Activated CD4-positive, alpha-beta T cell treated with anti-CD3 and anti-CD28 coated beads for 4 hours (primary cell): ENCODE results near the gene TPRA1.

ENCODE experiments used
- DNase-seq, 2 donors: peaks; one replicate each; pipeline ENCODE4 v3.0.0-alpha.2; 2020

Gene TPRA1

GRCh38 chr3:127590593-127591465 lies at the start of gene TPRA1:
TPRA1 (minus strand) TSS chr3:127590733; CDS start chr3:127580146, 10,587 bp downstream.
- peak; percentile 80 to 82 for DNase-seq

- no peak for DNase-seq
These were observed 49.5 kb upstream of the TPRA1 start for GRCh38 chr3:127640042-127640355.

GRCh38 chr3:127639173-127640041 lies 48.9 kb upstream of the TPRA1 start:
- no peak for DNase-seq

GRCh38 chr3:127637971-127638370 lies 47.4 kb upstream of the TPRA1 start:
- DNase-seq = no peak

- no peak for DNase-seq
These were observed 47.0 kb upstream of the TPRA1 start for GRCh38 chr3:127637546-127637945.

GRCh38 chr3:127634653-127635052 lies 44.1 kb upstream of the TPRA1 start:
- no peak for DNase-seq

- no peak for DNase-seq
These were observed 41.7 kb upstream of the TPRA1 start for GRCh38 chr3:127632035-127632820.

GRCh38 chr3:127630811-127631714 lies 40.5 kb upstream of the TPRA1 start:
- DNase-seq = no peak

GRCh38 chr3:127629467-127630403 lies 39.2 kb upstream of the TPRA1 start:
- DNase-seq = peak; percentile 65 to 71

GRCh38 chr3:127628788-127629466 lies 38.4 kb upstream of the TPRA1 start, which contains the start of gene PODXL2:
PODXL2 (plus strand) TSS chr3:127629185; CDS start chr3:127629220, 35 bp downstream.
- peak; percentile 29 to 30 for DNase-seq

- no peak for DNase-seq
These were observed 37.9 kb upstream of the TPRA1 start for GRCh38 chr3:127628426-127628787.

GRCh38 chr3:127625821-127626220 lies 35.3 kb upstream of the TPRA1 start:
- no peak for DNase-seq

GRCh38 chr3:127624063-127624462 lies 33.5 kb upstream of the TPRA1 start:
- no peak for DNase-seq

GRCh38 chr3:127622772-127623576 lies 32.4 kb upstream of the TPRA1 start:
- no peak for DNase-seq

- DNase-seq = no peak
These were observed 31.5 kb upstream of the TPRA1 start for GRCh38 chr3:127622031-127622430.

- no peak for DNase-seq
These were observed 30.3 kb upstream of the TPRA1 start for GRCh38 chr3:127620637-127621375.

- DNase-seq = no peak
These were observed 28.4 kb upstream of the TPRA1 start for GRCh38 chr3:127618891-127619290.

GRCh38 chr3:127616836-127617605 lies 26.5 kb upstream of the TPRA1 start:
- no peak for DNase-seq
